SK-N-DZ (cell line): Measurements from ENCODE around the gene GRID1. TPM values are rescaled to one million over a fixed set of nuclear protein-coding genes. Genes with fewer than 3 reads are reported as not detected.

Experiments
- DNase-seq: peaks from one replicate; pipeline ENCODE4 v3.0.0-alpha.2; 2015; ENCODE audit warnings: low spot score
- polyA plus RNA-seq, 2 experiments: library from polyadenylated mRNA; depleted of rRNA; stranded (reverse); fragments of >200 nt; gene quantifications; 2 replicates each; pipeline ENCODE4 v1.2.3, GENCODE V29; 2014

The GRID1 gene
- 7.1 and 8.1 TPM in 2 replicates for polyA plus RNA-seq (2014; cell fraction: cytosol; rRNA removed)
- 4.2 and 6.2 TPM in 2 replicates for polyA plus RNA-seq (2014; cell fraction: nucleus; rRNA removed)

DNA sequence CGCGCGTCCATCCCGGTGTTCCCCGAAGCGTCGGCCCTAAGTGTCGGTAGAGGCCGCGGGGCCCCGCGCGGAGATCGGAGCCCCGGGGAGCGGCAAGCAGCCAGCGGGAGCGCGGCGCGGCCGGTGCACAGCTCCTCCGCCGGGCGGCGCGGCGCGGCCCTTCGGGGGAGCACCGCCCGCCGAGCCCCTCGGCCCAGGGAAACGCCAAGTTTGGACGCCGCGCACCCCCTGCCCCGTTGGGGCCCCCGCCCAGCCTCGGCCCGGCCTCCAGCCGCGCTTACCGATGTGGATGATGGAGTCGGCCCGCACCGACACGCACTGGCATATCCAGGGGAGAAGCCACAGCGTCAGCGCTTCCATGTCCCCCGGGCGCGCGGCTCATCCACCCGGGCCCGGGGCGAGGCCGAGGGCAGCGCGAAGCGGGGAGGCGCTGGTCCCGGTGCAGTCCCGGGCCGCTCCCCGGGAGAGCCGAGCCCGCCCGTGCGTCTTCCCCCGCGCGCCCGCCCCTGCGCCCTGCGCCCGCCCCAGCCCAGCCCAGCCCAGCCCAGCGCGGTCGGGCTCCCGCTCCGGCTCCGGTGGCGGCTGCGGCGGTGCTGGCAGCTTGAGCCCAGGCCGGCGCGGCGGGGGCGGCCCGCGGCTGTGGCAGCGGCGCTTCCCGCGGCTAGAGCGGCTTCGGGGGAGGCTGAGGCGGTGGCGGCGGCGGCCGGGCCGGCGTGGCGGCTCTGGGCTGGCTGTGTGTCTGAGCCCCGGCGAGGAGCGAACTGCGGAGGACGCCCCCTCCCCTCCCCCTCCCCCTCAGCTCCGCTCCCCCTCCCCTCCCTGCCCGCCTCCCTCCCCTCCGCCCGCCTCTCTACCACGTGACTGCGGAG is at the start of gene GRID1:
Gene GRID1, minus strand, starts transcription at position 763 of the 869 bp plus-strand sequence.
- peak; percentile 57 for DNase-seq

DNA sequence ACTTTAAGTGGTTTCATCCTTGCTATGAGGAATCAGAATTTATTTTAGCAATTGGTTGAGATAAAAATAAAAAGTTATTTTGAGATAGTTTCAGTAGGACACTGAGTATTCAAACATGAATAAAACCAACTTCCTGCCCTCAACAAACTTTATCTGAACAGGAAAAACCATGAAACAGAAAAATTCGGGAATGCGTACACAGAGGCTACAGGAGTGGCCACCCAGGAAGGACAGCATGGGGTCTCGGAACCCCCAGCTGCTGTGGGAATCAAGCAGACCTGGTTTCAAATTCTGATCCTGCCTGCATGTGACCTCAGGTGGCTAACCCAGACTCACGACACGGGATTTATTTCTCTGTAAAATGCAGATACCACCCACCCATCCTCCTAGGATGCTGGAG is 49.0 kb upstream of the GRID1 start:
- no peak for DNase-seq

DNA sequence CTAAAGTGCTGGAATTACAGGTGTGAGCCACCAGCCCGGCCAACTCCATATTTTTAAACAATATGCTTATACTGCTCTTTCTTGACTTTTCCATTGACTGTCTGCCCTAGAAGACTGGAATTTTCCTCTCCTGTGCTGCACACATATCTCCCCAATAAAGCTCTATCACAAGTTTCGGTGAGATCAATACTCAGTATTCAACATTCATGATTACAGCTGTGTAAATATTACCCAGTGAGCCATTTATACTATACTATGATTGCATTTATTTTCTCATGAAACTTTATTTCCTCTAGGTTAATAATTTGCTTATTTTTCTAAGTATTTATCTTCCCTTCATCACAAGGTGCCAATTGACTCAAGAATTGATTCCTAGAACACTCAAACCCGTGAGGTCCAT is 48.5 kb upstream of the GRID1 start:
- DNase-seq: no peak

DNA sequence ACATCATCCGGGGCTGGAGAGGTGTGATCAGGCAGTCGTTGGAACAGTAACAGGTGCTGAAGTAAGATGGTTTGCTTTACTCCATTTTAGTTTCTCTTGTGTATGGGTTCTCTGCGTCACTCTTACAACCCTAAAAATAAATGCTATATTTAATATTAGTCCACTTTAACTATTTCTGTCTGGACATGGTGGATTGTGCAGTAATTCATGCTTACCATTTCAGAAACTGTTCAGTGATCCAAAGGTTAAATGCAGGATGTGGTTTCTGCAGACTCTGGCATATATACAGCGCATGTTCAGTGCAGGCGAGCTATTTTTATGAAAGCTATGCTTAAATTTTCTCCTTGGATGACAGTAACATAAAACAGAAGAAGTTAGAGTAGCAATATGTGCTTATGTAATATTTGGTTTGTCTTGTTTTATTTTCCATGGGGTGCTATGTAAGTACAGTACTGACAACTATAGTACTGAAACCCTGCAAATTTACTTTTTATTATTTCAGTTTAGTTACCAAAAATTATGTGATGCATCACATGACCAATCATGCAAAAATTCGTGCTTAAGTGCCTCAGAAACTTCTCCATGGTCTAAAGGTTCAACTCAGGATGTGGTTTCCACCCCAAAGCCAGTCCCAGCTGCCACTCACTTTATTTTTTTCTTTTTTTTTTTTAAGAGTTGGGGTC is 46.6 kb upstream of the GRID1 start:
- no peak for DNase-seq

DNA sequence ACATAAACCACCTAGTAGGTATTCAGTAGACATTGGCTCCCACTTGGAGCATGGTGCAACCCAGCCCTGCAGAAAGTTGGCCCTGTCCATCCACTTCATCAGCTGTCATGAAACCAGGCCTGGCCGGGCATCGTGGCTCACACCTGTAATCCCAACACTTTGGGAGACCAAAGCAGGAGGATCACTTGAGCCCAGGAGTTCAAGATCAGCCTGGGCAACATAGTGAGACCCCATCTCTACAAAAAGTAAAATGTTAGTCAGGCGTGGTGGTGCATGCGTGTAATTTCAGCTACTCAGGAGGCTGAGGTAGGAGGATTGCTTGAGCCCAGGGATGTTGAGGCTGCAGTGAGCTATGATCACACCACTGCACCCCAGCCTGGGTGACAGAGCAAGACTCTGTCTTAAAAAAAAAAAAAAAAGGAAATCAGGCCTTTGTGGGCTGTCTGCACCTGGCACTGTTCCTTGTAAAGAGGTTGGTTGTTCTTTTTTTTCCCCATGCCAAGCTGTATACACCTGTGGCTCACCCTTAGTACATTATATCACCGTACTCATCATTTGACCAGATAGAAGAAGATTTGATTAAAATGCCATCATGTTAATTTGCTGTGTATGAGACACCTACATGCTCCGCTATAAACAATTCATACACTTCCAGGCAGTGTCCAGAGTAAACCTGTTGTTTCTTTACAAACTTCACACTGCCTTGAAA is 45.4 kb upstream of the GRID1 start:
- no peak for DNase-seq

DNA sequence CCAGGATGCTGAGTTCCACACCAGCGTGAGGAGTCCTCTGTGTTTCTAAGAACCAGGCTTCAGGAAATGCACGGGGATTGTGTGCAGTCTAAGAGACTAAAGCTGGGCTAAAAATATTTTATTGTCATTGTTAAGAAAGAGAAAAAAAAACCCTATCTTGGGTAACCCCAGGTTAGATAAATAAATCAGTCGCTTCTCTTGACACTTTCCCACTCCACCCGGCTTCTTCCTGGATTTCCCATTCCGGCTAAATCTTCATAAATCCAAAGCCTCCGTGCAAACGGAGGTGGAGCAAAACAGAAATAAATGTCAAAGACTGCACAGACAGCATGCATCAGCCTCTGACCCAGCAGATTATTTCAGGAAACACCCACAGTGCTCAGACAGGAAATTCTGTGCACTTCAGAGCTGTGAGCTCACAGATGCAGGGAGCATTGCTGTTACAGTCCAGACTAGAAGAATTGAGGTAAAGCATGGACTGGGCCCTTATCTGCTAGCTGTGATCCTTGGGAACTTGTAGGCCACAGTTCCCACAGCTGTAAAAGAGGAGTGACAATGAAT is 44.8 kb upstream of the GRID1 start:
- no peak for DNase-seq

DNA sequence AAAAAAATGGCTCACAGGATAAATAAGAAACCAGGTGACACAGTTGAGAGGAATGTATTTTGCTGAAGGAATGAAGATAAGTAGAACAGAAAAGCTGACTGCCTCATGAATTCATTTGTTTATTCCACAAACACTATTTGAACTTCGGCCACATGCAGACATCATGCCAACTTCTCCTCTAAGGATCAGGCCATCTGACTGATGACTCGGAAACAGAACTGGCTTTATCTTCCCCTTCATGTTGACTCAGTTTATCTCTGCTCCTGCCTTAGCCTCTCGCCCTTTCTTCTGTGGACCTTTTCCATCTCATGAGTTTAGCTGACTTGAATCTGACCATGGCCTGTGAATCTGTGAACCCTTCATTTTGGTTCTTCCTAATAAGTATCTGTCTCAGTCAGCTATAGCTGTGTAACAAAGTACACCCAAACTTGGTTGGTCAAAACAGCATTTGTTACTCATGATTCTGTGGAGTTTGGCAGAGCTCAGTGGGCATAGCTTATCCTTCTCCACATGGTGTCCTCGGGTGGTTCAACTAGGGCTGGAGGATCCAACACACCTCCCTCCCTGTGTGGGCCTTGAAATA is 44.0 kb upstream of the GRID1 start:
- DNase-seq: no peak

DNA sequence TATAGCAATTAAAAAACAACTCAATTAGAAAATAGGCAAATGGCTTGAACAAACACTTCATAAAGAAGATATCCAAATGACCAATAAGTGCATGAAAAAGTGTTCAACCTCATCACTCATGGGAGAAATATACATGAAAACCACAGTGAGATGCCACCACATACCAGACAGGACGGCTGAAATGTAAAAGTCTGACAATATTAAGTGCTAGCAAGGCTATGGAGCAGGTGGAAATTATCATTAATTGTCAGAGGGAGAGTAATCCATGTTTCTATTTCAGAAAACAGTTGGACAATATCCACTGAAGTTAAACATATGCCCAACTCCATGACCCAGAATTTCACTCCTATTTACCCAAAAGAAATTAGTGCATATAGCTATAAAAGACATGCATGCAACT is 42.6 kb upstream of the GRID1 start:
- no peak for DNase-seq

DNA sequence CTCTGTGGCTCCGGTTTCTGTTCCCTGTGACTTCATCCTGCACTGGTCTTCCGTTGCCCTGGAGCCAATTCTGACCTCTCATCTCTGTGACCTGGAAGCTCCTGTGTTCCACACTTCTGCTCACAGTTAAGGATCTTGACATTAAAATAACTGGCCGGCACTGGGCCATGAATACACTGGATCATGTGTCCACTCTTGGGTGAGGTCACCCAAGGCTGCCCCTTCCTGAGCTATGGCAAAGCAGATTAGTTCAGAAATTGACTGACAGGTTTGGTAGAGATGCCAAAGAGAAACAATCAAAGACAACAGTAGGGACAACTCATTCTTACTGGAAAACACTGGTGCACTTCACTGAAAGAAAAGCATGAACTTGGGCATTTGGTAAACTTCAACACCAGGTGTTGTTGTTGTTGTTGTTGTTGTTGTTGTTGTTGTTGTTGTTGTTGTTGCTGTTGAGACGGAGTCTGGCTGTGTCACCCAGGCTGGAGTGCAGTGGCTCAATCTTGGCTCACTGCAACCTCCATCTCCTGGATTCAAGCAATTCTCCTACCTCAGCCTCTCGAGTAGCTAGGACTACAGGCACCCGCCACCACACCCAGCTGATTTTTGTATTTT is 36.7 kb upstream of the GRID1 start:
- no peak for DNase-seq

DNA sequence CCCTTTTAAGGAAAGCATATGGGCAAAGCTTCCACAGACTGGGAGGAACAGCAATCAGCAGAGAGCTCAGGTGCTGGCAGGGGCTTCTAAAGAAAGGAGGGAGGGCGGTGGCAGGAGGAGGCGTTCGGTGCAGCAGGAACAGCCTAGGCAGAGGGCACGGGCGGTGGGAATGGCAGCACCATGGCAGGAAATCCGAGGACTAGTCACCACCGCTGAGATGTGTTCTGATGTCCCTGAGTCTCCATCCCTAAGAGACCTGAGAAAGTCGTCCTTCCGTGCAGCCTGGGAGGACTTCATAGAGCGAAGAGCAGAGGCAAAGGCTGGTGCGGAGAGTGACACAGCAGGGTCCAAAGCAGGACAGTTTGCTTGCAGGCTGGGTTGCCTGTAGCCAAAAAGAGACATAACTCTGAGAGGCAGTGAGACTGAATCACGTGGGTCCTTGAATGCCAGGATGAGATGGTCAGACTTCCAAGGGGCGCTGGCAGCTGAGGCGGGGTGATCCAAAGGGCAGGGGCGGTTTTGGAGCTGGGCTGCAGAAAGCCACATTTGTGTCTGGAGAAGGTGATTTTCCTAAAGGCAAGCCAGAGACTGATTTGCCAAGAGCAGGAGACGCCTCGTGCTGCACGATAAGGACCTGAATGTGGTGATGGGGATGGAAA is 35.8 kb upstream of the GRID1 start:
- no peak for DNase-seq

DNA sequence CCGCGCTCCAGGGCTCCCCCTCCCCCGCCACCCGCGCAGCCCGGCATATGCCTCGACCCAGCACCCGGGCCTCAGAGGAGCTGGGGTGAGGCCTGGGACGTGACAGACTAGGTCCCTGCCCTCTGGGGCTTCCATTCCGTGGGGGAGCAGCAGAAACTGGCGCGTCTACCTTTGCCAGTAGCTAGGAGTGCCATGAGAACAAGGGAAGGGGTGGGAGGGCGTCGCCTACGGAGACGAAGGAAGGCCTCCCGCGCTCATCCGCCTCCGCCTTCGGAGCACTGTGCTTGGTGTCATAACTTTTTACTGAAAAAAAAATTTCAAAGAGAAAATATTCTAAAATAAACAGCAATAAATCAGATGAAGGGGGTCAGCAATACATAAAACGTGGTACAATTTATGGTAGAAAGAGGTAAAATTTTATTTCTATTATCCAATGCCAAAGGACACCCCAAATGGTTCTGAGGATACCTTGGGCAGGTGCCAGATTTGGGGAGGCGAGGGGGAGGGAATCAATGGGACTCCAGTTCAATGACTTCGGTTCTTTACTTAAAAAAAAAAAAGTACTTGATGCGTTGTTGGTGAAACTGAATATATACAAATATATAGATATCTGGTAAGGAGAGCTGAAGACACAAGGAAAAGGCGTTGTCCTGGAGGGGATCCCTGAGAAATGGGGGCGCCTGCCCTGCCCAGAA is 35.1 kb upstream of the GRID1 start:
- no peak for DNase-seq

DNA sequence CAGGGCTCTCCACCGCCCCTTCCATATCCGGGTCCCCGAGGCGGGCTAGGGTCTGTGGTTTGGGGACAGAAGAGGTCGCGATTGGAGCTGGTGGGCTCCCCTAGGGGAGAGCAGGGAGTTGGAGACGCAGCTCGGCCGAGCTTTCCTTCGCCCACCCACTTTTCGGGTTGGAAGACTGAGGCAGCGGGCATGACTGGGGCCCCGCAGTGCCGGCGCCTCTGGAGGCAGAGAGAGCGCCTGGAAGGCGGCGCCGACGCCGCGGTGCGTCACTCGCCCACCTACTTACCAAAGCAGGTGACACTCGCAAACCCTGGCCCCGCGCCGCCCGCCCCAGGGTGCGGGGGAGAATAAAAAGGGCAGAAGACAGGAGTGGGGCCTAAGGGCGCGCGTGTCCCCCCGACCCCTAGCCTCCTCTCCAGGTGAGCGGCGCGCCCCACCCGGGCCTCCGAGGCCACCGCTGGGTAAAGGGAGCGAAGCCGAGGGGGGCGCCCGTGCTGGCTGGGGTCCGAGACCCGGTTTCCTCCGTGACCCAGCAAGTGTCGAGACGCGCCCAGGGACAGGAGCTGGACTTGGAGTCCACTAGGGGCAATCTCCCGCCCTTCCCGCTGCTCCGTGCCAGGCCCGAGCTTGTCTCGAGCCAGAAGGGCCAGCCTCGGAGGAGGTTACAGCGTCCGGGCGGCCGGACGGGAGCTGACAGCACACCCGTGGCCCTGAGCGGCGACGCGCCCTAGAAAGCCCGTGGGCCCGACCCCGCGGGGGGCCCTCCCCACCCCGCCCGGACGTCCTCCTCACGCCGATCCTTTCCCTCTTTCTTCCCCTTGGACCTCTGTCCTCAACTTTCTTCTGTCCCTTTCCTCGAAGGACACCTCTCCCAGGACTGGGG is 34.4 kb upstream of the GRID1 start:
- peak; percentile 41 for DNase-seq

DNA sequence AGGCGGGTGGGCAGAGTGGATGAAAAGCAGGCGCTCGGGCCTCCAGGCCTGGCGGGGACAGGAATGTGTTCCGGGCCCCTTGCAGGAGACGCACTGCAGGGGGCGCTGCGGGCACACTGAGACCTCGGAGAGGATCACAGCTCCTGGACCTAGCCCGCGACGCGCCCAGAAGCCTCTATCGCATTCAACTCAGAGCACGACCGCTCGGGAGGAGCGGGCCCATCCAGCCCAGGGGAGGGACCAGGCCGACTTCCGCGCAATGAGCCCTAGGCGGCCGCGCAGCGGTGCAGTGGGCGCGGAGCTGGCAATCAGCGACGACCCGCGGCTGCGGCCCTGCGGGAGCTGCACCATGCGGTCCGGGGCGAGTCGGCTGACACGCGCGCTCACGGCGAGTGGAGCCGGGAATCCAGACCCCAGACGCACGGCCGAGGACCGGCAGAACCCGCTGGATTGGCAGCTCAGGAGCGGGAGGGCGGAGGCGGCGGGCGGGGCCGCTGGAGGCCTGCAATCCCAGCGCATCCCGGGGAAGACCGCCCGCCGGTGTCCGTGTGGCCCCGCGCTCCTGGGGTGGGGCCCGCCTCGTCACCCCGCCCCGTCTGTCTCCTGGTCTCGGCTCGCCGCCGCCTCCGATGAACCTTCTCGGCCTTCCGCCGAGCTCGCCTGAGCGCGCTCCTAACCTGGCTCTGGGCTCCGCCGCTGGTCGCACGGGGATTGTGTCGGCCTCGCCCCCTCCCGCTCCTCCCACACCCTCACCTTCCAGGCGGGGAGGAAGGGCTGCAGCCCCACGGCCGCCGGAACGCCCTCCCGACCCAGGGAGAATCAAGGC is 33.5 kb upstream of the GRID1 start:
- DNase-seq: peak; percentile 95

DNA sequence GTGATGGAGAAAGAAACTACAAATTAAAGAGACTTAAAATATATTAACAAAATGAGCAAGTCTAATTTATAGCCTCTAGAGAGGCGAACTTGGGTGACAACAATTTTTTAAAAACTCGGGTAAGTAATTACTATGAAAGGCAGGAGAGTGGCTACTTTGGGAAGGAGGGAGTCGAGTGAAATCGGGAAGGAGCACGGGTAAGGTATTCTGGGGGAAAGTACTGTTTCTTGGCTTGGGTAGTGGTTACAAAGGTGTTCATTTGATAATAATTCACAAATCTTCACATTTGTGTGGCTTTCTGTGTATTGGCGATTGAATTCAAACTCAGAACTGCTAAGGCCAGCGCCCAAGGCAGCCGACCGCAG is 32.9 kb upstream of the GRID1 start:
- DNase-seq: no peak

DNA sequence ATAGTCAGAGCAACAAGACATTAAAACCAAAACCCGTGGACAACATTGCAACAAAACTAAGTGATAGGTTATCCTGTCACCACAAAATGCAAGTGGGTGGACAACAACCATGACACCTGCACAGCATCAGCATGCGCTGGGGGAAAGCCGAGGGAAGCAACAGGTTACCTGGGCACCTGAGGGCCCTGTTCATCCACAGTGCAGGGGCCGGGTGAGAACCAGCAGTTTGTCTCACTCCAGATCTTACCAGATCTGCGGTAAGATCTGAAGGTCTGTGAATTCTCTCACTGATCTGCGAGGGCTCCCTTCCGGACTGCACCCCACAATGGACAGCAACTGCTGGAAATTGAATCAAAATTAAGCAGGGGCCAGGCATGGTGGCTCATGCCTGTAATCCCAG is 30.5 kb upstream of the GRID1 start:
- no peak for DNase-seq

DNA sequence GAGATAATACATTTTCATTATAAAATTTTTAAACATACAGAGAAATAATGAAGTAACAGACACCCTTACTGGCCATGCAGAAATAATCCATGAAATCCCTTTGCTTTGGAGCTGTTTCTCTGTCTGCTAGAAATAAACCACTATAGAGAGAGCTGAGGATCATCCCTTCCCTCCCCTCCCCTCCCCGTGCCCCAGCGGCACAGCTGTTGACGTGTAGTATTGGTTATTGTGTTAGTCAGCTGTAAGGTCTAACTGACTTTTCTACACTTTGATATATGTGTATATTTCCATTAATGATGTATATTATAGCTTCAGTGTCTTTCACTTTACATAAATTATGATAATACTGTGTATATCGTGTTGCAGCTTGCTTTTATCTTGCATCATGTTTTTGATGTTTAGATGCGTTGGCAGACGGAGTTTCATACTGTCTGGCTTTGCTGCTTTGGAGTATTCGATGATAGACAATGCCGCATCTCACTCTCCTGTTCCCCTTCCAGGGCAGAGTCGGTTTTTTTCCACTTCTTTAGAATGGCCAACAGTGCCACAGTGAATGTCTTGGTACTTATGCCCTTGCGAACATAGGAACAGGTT is 27.4 kb upstream of the GRID1 start:
- no peak for DNase-seq

DNA sequence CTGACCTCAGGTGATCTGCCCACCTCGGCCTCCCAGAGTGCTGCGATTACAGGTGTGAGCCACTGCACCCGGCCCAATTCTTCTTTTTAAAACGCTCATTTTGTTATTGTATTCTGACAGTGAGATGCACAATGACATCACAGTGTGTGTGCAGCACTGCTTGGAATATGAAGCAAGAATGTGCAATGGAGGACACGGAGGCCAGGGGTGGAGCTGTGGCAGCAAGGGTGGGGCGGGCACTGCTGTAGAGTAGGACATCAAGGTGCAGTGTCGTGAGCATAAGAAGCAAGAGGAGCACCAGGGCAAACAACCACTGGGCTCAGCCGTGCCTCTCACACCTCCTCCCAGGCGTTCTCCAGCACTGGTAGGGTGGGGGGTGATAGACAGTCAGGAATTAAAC is 26.8 kb upstream of the GRID1 start:
- no peak for DNase-seq

DNA sequence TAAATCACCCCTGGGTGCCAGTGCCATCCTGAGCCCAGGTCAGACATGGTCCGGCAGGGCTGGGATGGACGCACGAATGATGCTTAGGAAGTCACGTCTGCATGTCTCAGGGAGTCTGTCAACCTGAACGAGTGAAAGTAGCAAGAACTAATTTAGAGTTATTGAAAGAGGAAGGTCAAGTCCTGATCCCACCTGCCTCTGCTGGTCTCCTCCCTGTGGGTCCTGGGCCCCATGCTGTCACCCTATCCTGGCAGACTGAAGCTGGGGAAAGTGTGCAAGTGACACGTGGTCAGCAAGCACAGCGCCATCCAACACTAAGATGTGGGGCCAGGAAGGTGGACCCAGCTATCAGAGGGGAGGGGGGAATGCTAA is 26.1 kb upstream of the GRID1 start:
- no peak for DNase-seq
